HL-60 (cell line): ENCODE data around the gene TRABD.
"Not testable (repeated sequence)": the region's sequence is repeated elsewhere in the genome, so short reads cannot be mapped to it uniquely, and the experiment has no call there.

Source experiments
- DNase-seq, 2 experiments: peaks; one replicate each; pipeline ENCODE4 v3.0.0-alpha.2; 2010 to 2020; ENCODE audit warnings: low read depth in 1 of 2, low spot score in 1 of 2
- H3K27ac ChIP-seq: fragments of 250-450 bp; sonication (Bioruptor Pico); replicated peaks from 2 replicates; pipeline ENCODE4 v1.5.1; 2020; ENCODE audit warnings: mild to moderate bottlenecking, moderate library complexity
- H3K27me3 ChIP-seq: fragments of 250-450 bp; sonication (Bioruptor Pico); 2 replicates; pipeline ENCODE4 v1.5.1; 2021; ENCODE audit warnings: mild to moderate bottlenecking, moderate library complexity; ENCODE audit not compliant: insufficient read depth, poor library complexity, severe bottlenecking
- H3K4me3 ChIP-seq: replicated peaks from 2 replicates; pipeline ENCODE4 v1.5.1; 2011; ENCODE audit warnings: mild to moderate bottlenecking, control low read depth, low read length; ENCODE audit not compliant: insufficient read depth
- CTCF ChIP-seq: IDR thresholded peaks from one replicate; pipeline ENCODE4 v1.5.1; 2011; ENCODE audit warnings: low read length, control low read depth, inconsistent platforms; ENCODE audit not compliant: insufficient read depth
- GABPA ChIP-seq: IDR thresholded peaks from 2 replicates; pipeline ENCODE4 v1.6.1; 2012; ENCODE audit warnings: low read depth
- POLR2AphosphoS5 ChIP-seq: IDR thresholded peaks from 2 replicates; pipeline ENCODE4 v1.6.1; 2012; ENCODE audit warnings: low read depth
- REST ChIP-seq: IDR thresholded peaks from 2 replicates; pipeline ENCODE4 v1.6.1; 2012; ENCODE audit warnings: low read depth; ENCODE audit not compliant: insufficient replicate concordance
- SPI1 ChIP-seq: IDR thresholded peaks from 2 replicates; pipeline ENCODE4 v1.6.1; 2012; ENCODE audit warnings: low read depth, mild to moderate bottlenecking, borderline replicate concordance
- long read RNA-seq: library from polyadenylated mRNA; unstranded; transcript quantifications from one replicate; pipeline ENCODE4 v2.0.0, GENCODE V29; 2020

Gene TRABD
- long read RNA-seq, transcript TRABD-203 (10 exons, 2,172 nt), result minor isoform, 28 of 903 reads
- long read RNA-seq, transcript TRABD-202 (10 exons, 2,272 nt), result major isoform, 445 of 903 reads
- long read RNA-seq, transcript TRABD-205 (9 exons, 2,404 nt), result minor isoform, 24 of 903 reads
- long read RNA-seq, transcript TRABD-201 (10 exons, 2,329 nt), result minor isoform, 187 of 903 reads
- long read RNA-seq, partial matches to known transcripts, result 20 of 903 reads
- long read RNA-seq, other reads (novel, unspliced or antisense), result 198 of 903 reads

- Histone ChIP-seq H3K4me3 (peak within 1 kb of the TSS; percentile 75), H3K27me3 (no peaks in the 10 kb centered on the region), H3K27ac (peak within 1 kb of the TSS; percentile 84)
- TF ChIP-seq SPI1 (no peak), GABPA (no peak), REST (no peak), POLR2AphosphoS5 (peak; percentile 55), CTCF (no peak)
- DNase-seq, result peak; percentile 78 to 83
These were observed at the start of gene TRABD for GRCh38 chr22:50185375-50186087. Gene TRABD (plus strand): TSS chr22:50185913. CDS start chr22:50193061, 7,148 bp downstream.

GRCh38 chr22:50136581-50137015 lies 49.1 kb upstream of the TRABD start:
- no peak for TF ChIP-seq REST
- TF ChIP-seq SPI1, result no peak
- no peak for TF ChIP-seq GABPA
- no peak for TF ChIP-seq POLR2AphosphoS5
- no peak for TF ChIP-seq CTCF
- no peak overlapping the region for H3K27ac ChIP-seq
- H3K27me3 ChIP-seq, result no peaks in the 10 kb centered on the region
- no peak for DNase-seq
- no peak overlapping the region for H3K4me3 ChIP-seq

- not testable (repeated sequence) for H3K27me3 ChIP-seq, H3K4me3 ChIP-seq, DNase-seq, H3K27ac ChIP-seq
These were observed 48.4 kb upstream of the TRABD start for GRCh38 chr22:50137277-50137676.

GRCh38 chr22:50138041-50138440 lies 47.7 kb upstream of the TRABD start:
- no peaks in the 10 kb centered on the region for H3K27me3 ChIP-seq
- no peak overlapping the region for H3K27ac ChIP-seq
- no peak overlapping the region for H3K4me3 ChIP-seq
- TF ChIP-seq SPI1 (no peak), CTCF (no peak), POLR2AphosphoS5 (no peak), GABPA (no peak), REST (no peak)
- no peak for DNase-seq
